Stimulated activated CD8-positive, alpha-beta memory T cell treated with anti-CD3 and anti-CD28 coated beads, Interleukin-12 subunit alpha, Interleukin-12 subunit beta, amount 100 ng/mL, for 24 hours (primary cell): ENCODE measurements around the gene FGF14.

Source experiments
- DNase-seq: peaks from one replicate; pipeline ENCODE4 v3.0.0-alpha.2; 2020; ENCODE audit errors: extremely low read depth

FGF14 gene

DNA sequence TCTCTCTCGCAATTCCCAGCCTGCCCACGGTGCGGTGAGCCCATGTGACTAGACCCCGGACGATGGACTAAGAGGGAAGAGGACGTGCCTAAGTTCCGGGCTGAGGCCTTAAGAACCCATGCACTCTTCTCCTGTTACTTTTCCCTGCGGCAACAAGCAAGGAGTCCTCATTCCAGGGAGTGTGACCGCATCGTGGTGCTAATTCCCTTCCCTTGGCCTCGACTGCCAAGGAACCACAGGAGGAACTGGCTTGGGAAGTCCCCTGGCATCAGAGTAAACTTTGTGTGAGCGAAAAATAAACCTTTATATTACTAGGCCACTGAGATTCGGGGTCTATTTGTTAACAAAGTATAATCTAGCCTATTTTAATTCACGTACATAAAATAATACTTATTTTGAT lies 34.0 kb downstream of the FGF14 start:
- no peak for DNase-seq

DNA sequence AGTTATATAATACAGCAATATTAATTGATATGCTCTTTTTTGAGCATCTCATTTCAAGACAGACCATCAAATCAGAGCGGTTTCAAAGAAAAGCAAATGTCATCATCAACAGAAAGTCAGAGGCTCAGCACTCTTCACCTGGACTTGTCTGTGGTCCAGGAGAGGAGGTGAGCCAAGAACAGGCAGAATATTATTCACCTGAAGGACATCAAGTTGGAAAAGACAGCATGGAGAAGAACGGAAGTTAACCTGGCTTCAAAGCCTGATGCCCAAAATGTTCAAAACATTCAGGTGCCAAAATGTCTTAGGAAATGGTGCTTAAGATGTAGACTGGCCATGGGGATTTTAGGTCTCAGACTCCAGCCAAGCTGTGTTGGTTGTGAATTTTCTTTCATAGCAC lies 40.7 kb downstream of the FGF14 start:
- no peak for DNase-seq

DNA sequence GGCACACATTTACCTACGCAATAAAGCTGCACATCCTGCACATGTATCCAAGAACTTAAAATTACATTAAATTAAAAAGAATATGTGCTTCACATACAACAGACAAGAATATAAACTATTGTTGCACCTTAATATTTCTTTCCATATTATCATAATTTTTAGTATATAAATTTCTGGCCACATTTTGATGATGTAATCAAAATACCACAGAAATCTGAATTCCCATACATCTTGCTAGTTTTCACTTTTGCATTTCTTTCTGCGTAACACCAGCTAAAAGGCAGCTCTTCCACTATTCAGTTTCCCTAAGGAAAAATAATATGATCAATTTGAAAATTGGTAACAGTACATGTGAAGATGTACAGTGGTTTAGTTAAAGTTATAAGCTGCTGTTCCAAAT lies 42.6 kb downstream of the FGF14 start:
- DNase-seq, result no peak

DNA sequence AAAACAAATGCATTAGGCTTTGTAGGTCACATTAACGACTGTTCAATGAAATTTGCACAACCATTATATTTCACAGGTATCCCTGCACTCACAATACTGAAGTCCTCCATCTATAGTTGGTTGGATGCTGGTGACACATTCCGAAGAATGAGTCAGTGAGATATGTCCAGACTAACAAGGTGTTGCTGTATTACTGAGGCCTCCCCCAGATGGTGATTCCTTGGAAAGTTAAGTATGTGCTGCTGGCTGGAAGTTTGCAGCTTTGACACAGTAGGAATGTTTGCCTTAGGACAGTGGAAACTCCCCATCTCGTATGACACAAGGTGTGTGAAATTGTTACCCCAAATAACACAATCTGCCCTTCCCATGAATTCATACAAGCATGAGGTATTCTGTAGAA lies 46.6 kb downstream of the FGF14 start:
- no peak for DNase-seq

DNA sequence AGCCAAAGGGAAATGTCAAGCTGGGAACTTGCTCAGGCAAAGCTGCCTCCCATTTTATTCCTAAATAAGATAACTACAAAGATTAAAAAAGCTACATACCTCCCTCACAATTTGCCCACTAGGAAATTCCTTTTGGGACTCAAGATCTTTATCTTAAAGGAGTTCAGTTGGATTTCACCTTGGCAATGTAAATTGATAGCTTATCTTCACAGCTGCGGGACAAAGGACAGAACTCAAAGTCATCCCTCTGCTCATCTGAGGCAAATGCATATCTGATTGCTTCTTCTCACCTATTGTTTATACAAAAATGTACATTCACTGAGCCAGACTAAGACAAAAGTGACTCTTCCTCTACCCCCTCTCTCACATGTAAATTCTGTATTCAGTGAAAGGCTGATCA lies 47.8 kb downstream of the FGF14 start:
- no peak for DNase-seq

DNA sequence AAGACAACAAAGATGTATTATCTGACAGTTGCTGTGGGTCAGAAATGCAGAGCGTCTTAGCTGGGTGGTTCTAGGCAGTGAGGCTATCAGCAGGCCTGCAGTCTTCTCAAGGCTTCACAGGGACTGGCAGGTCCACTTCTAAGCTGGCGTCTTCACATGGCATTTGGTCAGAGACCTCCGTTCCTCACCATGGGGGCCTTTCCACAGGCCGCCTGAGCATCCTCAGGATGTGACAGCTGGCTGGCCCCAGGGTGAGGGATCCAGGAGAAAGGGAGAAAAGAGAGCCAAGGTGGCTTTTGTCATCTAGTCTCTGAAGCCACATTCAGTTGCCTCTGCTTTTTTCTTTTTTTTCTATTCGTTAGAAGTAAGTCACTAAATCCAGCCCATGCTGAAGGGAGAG lies 50.3 kb downstream of the FGF14 start:
- DNase-seq, result no peak

DNA sequence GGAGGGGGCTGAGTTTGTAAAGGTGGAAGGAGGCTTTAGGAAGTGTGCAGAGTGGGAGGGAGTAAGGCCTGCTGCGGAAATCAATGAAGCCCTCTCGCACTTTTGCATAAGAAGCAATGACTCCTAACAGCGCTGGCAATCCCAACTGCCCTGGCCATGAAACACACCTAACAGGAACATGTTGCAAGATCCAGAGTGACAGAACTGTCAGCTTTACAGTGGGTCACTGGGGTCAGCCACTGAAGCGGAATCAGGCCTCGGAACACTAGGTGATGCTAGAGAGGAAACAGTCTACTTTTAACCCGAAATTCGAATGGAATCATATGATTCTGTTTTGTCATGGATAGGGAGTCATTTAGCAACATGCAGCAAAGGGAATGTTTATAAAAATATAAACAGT lies 54.4 kb downstream of the FGF14 start:
- DNase-seq, result no peak

DNA sequence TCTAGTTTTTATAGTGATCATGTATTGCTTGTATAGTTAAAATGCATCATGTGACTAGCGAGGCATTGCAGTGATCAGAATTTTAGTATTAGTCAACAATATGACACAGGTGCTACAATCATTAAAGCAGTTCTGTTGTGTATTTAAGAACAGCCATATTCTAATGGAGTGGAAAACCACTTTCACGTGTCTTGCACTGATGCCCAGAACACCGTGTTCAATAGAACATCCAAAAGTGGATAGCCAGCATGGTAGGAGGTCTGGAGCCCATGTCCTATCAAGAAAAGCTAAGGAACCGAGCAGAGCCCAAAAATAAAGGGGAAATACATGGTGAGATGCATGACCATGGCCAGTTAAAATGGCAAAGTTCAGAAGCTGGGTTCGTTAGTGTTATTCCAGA lies 55.1 kb downstream of the FGF14 start:
- no peak for DNase-seq

DNA sequence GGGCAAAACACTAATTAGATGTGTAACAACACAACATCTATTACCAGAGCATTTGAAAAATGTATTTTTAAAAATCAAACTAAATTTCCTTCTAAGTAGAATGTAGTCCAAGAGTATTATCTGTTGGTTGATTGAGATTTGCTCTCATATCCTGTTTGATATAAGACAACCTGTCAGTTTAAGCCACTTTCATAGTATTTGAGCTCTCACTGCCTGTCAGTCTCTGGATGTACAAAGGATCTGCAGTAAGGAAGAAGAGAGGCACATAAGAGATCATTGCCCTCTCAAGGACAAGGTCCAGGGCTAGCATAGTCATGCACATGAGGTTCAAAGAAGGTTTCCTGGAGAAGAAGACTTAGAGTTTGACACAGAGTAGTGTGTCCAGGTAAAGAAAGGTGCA lies 57.4 kb downstream of the FGF14 start:
- no peak for DNase-seq

DNA sequence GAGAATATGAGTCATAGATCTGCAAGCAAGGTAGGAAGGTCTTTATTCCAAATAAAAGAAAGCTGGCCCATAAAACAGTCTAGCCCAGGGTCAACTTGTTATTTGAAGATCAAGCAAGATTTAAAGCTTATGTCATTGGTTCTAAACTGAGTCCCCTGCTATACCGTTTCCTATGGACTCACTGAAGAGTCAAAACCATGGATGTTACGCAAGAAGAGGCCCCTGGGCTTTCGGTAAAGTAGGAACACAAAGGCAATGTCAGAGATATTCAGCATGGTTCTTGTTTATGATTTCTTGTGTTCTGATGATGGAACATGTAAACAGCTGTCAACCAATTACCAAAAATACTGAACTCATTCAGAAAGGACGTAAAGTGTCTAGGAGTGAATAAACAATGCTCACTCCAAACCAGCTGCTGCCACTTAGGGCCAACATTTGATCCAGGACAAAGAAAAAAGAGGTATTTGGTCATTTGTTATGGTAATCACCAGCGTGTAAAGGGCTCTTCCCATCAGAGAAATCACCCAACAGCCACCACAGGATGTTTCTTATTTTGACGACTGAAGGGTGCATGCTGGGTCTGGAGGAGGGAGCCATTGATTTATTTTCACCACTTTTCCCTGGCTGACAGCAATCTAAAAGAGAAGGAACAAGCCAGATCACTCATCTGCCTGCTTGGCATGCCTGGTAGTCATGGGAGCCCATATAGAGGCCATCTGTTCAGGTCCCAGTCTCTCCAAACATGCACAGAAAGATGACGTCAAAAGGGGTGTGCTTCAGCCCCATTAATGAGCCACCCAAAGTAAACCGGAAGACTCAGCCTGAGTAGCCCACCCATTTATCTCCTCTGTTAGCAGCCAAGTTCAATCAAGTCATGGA lies 68.3 kb downstream of the FGF14 start:
- DNase-seq, result no peak

DNA sequence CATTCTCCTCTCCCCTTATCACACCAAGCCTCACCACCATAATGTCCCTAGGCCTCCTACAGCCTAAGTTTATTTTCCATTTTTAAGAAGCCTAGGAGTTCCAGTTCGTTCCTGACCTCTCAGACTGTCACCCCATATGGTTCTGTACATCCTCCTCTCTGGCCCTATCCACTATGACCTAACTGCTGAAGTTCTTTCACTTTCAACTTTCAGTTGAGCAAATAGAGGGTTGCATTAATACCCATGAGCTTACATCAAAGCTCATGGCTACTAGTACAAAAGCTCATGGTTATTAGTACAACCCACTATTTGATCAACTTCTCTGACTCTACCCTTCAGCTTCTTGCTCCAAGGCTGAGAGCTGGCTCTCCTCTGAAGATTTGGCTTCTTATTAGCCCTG lies 72.9 kb downstream of the FGF14 start:
- no peak for DNase-seq

DNA sequence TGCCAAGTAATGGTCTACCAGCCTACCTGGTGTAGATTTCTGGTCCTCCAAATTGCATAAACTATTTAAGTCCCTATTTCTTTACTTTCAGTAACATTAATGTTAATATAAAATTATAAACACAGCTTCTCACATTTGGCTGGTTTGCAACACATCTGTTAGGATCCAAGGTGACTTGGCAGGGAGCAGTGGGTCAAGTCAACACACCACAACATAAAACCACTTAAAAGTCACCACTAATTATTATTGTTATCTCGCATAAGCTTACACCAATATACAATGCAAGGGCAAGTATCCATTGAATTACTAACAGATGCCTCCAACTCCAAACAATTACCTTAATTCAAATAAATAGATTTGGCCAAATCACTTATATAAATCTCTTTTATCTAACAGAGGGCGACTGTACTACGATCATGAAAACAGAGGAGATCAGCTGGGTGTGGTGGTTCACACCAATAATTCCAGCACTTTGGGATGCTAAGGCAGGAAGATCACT lies 74.7 kb downstream of the FGF14 start:
- DNase-seq, result no peak

DNA sequence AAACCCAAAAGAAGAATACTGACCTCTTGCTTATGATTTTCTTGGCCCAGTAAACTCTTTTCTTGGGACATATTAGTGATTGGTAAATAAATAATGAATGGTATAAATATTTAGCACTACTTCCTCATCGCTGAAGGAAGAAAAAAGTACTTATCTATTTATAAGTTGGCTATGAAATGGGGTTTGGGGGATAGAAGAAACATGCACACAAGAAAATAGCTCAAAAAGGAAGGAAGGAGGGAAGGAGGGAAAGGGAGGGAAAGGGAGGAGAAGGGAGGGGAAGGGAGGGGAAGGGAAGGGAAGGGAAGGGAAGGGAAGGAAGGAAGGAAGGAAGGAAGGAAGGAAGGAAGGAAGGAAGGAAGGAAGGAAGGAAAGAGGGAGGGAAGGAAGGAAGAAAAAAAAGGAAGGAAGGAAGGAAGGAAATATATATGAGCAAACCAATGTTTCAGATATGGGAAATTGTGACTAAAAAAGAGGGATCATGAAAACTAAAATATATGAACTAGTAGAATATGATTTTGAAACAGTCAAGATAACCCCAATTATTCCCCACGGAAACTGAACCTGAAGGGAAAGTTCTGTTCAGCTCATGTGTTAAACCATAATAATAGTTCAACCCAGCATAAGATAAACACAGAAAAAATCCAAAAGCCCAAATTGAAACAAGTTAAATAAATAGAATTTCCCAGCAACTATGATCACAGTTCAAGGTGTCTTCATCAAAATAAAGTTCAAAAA lies 75.3 kb downstream of the FGF14 start:
- no peak for DNase-seq

DNA sequence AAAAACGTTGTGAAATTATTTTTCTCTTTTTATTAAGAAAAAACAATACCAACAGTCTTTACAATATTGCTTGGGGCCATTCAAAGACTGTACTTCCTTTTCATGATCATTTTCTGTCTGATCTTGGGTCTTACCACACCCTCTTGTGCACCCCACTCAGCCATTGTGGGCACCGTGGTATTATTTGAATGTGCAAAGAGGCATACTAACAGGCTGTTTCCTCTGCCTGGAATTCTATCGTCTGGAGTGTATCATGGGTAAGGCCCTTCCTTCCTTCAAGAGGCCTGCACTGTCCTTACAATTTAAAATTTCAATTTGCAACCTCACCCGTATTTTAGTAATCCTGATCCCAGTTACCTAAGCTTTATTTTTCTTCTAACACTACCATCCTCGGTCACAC lies 76.5 kb downstream of the FGF14 start:
- no peak for DNase-seq

DNA sequence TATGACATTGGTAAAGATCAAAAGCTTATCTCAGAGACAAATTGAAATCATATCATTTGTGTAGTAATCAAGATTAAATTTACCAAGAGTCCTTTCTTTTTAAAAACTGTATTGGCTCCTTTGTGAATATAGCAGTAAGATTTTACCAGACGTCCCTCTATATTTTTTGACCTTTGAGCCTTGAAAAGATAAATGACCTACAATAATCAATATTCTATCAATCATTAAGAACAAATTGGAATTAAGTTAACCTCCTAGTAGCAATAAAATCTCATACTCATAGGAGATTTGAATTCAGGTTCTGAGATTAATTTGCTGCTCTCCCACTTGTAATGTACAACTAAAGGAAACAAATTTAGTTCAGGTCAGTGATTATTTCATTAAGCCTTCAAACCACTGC lies 78.3 kb downstream of the FGF14 start:
- DNase-seq, result no peak

DNA sequence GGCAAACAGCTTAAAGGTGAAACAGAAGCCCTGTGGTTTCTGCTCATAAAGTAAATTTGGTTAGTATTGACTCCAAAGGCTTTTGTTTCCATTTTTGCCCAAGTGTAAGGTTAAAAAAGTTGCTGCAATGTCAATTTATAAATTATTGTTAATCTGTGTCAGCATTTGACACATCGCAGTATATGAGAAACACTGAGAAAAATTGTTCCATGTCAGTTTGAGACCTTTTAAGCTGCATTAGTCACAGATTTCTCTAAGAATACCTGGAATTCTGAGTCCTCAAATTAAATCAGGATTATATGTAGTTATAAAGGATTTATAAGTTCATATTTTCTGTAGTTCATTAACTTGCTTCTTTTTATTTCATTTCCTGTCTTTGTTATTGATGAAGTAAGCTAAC lies 78.8 kb downstream of the FGF14 start:
- DNase-seq, result no peak

DNA sequence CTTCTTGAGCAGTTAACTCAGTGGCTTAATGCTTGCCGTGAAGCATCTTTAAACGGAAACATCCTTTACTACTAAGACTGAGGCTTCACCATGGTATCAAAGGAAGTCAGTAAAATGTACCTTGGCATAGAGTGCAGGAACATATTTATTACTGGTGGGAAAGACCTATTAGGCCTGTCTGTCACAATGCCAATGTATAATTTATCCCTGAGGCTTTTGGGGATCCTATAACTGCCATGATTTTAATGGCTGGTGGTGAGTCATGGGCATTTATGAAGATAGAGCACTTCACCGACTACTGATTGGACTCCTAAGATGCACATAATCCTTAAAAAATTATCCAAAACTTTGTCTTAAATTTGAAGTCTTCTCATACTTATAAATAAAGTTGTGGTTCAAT lies 79.6 kb downstream of the FGF14 start:
- DNase-seq, result no peak

DNA sequence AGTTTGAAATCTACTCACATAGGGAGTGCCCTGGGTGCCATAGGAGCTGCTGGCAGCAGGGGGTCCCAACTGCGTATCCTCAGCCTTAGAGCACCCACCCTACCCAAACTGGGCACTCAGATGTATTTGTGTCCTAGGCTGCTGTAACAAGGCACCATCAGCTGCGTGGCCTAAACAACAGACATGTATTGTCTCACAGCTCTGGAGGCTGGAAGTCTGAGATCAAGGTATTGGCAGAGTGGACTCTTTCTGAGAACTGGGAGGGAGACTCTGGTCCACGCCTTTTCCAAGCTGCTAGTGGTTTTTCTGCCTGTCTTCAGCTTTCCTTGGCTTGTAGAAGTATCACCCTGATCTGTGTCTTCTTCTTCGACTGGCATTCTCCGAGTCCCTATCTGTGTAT lies 83.6 kb downstream of the FGF14 start:
- no peak for DNase-seq

DNA sequence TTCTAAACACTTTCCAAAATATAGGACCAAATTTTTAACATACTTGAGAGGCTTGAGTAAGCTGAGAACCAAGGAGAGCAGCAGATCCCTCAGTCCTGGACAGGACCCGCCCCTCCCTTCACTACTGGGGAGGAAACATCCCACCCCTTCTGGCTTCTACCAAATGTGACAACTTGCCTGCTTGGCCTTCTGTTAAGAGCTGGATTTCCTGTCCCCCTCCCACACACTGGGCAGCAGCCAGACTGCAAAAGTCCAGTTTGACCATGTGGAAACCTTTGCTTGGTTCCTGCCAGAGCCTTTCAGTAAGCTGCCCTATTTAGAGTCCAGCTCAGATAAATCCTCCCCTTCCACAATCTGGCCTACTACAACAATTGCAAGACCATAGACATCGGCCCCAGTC lies 84.3 kb downstream of the FGF14 start:
- DNase-seq, result no peak

DNA sequence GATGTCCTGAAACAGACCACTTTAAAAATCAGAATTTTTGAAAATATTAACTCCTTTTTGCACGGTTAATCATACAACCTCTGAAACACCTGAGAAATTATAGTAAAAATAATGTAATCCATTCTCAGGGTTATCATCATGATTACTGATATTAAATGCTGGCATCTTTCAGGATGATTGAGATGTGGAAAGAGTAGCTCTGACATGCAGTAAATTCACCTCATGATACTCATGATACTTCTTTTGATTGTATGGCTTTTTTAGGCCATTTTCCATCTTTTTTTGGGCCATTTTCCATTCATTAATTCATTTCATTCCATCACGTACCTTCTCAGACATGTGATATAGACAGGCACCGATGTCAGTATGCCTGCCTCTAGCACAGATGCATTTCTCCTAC lies 85.1 kb downstream of the FGF14 start:
- DNase-seq, result no peak

DNA sequence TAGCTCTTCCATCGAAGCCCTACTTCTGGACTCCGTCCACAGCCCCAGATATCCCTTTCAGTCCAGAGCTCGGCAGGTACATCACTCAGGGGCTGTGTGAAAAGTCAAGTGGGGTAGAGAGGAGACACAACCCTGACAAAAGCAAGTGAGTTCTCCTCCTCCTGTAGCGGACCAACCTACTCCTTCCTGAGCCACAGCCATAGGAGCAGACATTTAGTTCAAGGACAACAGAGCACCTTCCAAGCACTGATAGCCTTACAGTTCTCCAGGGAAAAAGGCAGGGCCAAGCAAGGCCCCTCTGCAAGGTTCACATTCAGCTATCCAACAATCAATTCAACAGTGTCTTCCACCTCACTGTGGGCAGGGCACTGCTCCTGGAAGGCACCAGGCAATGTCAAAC lies 89.0 kb downstream of the FGF14 start:
- DNase-seq, result no peak

DNA sequence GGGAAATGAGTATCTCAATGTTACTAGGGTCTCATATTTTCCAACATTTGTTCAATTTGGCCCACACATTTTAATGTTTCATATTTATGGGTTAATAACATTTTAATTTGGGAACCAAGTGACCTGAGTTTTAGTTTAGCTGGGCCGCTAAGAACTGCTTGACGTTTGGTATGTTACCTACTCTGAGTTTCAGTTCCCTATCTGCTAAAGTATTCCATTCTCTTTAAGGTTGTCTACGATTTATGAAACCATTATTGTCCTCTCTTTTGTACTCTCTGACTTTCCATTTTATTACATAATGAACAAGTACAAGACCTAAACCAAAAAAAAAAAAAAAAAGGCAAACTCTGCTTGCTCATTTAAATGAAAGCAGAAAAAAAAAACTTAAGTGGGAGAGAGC lies 89.9 kb downstream of the FGF14 start:
- no peak for DNase-seq

DNA sequence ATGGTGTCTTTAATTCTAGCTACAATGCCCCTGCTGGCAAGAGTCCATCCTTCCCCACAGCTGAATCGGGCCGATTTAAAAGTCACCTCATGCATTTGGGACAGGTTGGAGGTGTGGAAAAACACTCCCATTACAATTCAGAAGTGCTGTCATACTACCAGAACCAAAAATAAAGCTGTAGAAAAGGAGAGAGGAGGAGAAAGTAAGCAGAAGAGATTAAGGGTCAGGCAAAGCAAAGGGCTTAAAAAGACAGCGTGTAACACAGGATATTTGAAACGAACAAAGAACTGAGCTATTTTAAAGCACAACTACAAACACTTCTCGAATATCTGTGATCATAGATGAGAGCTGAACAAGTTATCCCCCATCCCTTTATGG lies 90.4 kb downstream of the FGF14 start:
- DNase-seq, result no peak
